Nucleus accumbens (tissue), 56 donors: ENCODE data around the gene ACKR4.
A peak's percentile ranks its signal among the peaks of the same experiment; 100 is the strongest.
"Not testable (repeated sequence)": the region's sequence is repeated elsewhere in the genome, so short reads cannot be mapped to it uniquely, and the experiment has no call there.

Experiments used
- DNase-seq, 56 donors: peaks; one replicate each; lab custom pipeline; 2025; lab: John Stamatoyannopoulos, UW

Gene ACKR4

DNA sequence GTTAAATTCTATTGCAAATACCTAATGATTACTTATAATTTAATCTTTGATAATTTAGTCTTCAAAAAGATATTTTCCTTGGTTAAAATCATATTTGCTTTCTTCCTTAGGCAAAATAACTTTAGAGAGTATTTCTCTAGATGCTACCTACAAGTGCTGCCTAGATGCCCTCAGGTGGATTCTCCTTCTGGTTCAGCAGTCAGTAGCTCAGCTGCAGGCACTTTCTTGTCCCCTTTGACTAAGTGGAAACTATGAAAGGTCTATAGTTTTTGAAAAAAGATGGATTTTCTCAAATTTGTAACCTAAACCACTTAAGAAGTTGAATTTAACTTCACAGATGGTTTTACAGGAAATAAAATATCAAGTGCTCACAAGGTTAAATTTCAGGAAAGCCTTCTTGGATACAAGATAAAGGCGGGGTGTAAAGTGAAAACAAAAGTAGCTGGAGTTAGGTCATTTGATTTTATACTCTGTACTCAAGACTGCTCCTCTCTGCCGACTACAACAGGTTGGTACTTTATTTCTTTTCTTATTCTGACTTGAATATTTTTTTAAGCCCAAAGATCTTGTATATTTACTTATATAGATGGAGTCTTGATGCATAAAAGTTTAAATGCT, at the start of gene ACKR4:
Gene ACKR4, plus strand, starts transcription at position 455 of the 618 bp plus-strand sequence. CDS start 3,128 bp downstream, outside the sequence.
- no peak for DNase-seq

DNA sequence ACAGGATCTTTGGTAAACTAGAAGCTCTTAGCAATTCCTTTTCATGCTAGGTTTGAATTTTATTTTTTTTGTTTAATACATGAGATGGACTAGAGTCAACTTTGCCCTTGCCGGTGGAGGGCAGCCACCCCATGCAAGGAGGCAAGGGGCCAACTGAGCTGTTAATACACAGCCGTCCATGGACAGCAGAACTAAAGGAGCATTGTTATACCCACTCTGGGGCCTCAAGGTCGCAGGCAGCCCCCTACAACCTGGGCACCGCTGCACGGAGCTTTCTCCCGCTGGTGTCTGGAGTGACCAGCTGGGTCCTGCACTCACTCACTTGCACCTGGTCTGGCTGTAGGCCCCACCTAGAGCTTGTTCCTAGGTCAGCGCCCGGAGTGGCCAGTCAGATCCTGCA, 47.9 kb upstream of the ACKR4 start:
- no peak for DNase-seq

DNA sequence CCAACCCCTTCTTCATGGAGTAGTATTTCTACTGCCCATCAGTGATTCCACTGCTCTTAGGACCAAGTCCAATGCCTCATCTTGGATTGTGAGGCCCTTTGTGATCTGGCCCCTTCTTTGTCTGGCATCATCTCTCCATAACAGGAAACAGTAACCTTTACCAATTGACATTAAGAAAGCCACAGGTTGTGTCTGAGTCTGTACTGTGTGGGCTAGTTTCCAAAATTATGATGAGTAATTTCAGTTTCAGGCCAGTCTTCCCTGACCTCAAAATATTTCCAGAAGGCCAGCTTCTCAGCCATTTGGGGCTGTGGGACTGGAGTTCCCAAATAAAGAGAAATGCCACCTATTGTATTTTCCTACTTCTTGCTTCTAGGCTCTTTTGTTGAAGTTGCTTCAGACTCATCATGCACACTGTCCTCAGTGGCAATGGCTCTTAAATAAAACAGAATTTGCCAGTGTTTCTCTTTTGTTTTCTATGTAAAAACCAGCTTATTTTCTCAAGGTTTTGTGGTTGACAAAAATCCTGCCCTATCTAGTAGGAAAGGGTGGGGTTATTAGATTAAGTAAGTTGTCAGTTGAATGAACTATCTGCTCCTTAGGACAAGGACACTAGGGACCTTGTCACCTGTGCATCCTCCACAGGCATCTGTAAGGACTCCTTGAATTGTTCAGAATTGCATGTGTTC, 47.0 kb upstream of the ACKR4 start:
- no peak for DNase-seq

DNA sequence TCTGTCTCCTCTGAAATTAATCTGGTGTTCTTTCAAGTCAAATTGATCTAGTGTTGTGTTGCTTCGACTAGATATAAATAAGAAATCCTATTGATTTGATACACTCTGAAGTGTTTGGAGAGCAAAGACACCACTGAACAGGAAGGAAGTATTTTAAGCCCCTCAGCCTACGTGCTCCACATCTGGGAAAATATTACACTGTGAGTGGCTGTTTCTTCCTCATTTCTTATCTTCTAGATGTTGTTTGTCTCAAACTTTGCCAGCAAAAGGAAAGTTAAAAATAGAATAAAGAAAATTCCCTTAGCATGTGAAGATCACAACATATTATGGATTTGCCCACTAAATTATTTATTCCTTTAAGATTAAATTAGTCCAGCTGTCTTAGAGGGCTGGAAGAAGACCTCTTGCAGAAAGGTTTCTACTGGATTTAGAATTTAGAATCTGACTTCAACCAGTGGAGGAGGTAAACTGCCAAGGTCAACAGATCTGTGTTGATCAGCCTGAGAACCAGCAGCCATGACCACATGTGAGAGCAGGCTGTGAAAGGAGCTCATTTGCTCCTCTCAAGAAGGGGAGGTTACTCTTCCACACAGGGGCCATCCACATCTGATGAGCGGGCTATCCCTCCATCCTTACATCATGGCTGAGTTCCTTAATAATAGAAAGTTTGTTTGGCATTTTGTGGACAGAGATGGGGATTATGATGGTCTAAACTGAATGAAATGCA, 46.3 kb upstream of the ACKR4 start:
- DNase-seq = no peak

DNA sequence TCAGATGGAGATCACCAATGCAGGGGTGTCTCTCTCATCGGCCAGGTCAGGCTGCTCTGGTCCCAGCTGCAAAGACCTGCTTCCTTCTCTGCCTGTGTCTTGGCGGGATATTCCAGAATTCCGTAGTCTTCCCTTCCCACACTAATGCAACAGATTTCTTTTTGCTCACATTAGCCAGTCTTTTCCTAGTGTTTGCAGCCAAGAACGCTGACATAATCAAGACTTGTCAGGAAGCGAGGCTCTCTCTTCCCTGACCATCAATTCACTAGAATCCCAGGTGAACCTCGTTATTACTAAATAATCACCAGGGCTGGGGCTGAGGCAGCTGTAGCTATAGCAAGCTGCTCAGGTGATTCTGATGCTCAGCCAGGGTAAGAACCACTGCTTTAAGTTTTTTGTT, 43.2 kb upstream of the ACKR4 start:
- DNase-seq = no peak

DNA sequence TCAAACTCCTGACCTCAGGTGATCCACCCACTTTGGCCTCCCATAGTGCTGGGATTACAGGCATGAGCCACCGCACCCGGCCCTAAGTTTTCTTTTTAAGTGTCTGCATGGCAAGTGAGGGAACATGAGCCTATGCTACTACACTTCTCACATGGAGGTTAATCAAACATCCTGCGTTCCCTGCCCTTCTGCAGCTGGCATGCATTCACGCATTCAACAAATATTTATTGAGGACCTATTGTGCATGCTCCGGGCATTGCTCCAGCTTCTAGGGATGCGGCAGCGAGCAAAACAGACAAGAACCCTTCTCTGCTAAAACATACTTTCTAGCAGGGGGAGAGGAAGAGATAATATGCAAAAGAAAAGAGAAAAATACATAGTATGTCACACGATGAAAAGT, 42.6 kb upstream of the ACKR4 start:
- peak in 1 of 56 donors; percentile 16 for DNase-seq

DNA sequence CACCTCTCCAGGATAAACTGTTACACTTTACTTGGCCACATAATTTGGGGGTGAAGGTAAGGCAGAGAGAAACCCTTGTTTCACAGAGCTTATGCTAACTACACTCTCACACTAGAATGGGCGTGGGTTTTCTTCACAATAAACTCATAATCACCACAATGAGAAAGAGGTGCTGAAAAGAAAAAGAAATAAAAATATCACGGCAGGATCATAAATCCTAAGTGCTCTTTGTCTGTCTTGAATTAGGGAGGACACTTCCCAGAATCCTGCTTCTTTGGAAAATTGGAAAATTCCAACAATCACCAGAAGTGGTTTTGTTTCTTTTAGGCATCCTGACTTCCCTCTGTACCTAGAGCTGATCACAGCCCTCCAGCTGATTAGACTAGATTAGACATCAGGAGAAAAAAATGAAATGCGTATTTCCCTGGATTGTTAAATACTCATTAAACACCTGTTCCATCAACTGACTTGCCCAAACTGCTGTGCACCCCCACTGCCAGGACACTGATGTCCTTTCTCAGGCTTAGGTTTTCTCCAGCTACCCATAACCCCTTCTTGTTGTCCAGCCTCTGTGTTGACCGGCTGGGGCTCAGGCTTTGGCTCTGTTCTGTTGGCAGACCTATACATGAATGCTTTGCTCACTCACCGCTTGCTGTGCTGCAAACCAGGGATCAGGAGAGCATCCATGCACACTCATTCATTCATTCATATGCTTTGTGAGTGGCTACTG, 41.6 kb upstream of the ACKR4 start:
- DNase-seq = no peak

DNA sequence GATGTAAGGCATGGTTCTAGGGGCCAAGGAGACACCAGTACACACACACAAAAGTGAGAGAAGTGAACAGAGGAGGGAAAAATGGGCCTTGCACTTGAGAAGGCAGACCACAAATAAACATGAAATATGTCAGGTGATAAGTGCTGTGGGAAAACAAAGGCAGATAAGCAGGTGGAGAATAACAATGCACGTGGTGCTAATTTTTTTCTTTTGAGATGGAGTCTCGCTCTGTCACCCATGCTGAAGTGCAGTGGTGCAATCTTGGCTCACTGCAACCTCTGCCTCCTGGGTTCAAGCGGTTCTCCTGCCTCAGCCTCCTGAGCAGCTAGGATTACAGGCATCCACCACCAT, 41.1 kb upstream of the ACKR4 start:
- not testable (repeated sequence) for DNase-seq

DNA sequence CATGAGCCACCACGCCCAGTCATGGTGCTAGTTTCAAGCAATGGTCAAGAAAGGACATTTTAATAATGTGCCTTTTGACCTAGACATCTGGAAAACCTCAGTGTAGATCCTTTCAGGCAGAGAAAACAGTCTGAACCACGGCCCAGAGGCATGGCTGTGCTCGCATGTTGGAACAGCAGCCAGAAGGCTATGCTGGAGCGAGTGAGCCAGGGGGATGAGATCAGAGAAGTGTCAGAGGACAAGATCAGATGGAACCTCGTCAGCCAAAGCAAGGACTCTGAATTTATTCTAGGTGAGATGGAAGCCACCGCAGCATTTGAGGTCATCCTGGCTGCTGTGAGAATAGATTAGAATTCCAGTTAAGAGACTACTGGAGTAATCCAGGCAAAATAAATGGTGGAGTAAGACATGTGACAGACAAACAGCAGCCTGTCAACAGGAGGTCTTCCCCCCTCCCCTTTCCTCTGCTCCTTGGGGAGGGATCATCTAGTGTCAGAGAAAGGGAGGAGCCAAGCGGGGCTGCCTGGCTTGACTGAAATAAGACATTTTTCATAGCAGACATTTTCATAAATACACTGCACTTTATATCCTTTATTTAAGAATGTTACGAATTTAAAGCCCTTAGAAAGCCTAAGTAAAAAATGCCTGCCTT, 40.4 kb upstream of the ACKR4 start:
- DNase-seq = no peak

DNA sequence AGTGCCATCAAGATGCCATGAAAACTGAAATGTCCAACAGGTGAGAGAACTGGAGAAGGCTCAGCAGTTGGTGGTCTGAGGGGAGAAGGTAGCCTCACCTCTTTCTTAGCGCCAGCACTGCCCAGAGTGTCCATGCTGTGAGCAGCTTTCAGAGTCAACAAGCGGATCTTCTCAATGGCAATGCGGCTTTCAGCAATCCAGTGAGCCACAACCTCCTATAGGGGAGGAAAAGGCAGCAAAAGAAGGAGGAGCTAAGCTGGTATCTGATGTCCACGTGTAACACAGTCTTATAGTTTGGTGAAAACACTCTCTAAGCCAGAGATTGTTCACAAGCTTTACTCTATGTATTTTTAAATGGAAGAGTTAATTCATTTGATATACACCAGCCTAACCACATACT, 36.1 kb upstream of the ACKR4 start:
- DNase-seq = no peak

DNA sequence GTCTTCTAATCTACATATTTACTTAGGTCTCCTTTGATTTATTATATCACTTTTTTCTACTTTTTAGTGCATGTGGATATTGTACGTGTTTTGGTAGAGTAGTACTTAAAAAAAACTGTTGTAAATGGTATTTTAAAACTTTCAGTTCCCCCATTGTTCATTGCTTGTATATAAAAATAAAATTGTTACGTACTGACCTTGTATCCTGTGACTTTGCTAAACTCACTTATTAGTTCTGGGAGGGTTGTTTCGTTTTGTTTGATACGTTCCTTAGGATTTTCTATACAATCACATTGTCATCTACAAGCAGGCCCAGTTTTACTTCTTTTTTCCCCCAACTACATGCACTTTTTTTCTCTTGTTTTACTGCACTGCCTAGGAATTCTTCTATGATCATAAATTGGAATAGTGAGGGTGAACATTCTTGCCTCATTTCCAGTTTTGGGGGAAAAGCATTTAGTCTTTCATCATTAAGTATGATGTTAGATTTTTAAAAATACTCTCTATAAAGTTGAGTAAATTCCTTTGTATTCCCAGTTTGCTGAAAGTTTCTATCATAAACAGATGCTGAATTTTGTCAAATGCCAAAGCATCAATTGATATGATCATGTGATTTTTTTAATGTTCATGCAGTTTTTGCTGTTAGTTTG, 33.5 kb upstream of the ACKR4 start:
- no peak for DNase-seq

DNA sequence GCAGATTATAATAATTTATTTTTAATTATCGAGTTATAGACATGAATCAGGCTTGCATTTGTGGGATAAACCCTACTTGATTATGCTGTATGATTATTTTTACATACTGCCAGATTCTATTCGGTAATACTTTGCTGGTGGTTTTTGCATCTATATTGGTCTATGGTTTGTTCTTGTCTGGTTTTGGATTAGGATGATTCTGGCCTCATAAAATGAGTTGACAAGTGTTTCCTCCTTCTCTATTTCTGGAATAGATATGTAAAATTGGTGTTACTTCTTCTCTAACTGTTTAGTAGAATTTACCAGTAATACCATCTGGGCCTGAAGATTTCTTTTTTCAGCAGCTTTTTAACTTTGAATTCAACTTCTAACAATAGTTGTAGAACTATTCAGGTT, 33.0 kb upstream of the ACKR4 start:
- DNase-seq = no peak

DNA sequence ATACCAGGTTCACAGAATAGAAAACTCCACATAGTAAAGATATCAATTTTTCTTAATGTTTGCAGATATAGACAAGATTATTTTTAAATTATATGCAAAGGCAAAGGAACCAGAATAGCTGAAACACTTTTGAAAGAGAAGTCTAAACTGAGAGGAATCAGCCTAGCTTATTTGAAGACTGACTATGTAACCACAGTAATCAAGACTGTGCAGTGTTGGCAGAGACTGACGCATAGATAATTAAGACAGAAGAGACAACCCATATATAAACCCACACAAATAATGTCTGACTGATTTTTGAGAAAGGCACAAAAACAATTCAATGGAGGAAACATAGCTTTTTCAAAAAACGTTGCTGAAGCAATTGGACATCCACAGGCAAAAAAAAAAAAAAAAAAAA, 28.6 kb upstream of the ACKR4 start:
- no peak for DNase-seq

DNA sequence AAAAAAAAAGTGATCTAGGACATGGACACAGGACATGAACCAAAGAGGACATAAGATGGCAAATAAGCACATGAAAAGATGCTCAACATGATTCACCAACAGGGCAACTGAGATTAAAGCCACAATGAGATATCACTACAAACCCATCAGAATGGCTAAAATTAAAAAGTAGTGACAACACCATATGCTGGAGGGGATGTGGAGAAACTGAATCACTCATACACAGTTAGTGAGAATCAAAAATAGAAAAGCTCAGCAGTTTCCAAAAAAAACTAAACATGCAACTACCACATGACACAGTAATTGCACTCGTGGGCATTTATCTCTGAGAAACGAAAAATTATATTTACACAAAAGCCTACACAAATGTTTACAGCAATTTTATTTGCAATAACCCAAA, 27.9 kb upstream of the ACKR4 start:
- DNase-seq = no peak

DNA sequence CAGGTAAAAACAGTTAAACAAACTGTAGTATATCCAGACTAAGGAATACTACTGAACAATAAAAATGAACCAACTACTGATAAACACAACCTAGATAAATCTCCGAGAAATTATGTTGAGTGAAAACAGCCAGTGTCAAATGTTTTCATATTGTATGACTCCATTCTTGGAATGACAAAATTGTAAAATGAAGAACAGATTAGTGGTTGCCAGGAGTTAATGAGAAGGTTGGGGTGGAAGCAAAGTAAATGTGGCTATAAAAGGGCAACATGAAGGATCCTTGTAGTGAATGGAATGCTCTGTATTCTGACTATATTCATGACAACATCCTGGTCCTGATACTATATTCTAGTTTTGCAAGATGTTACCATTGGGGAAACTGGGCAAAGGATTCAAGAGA, 27.5 kb upstream of the ACKR4 start:
- DNase-seq = no peak

DNA sequence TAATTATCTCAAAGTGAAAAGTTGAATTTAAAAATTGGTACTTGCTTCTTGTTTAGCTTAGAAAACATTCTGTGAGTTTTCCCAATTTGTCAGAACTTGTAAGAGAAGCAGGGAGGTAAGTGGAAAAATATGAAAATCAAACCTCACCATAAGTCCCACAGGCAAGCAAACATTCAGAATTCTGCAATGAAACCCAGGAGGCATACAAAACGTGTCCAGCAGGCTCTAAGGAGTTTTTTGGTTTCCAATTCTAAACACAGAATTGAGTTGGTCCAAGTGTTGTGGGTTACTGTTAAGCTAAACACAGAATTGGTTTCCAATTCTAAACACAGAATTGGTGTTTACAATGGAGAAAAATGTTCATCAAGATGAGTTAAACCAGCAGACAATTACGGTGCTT, 27.1 kb upstream of the ACKR4 start:
- no peak for DNase-seq

DNA sequence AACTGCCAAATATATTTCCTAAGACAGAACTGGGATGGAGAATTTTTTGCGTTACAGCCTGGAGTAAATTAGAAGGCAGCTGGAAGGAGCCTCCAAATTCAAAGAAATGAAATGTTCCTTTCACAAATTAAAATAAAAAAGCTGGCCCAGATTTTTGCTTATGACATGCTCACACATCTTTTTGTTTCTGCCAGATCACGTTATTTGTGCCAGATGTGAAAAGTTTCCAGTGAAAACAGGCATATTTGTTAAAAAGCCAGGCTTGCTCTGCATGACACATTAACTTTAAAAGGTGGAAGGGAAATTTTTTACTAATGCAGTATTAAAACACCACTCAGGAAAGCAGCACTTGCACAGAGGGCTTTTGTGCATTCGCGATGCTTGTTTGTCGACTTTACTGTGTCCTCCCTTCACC, 23.3 kb upstream of the ACKR4 start:
- no peak for DNase-seq

DNA sequence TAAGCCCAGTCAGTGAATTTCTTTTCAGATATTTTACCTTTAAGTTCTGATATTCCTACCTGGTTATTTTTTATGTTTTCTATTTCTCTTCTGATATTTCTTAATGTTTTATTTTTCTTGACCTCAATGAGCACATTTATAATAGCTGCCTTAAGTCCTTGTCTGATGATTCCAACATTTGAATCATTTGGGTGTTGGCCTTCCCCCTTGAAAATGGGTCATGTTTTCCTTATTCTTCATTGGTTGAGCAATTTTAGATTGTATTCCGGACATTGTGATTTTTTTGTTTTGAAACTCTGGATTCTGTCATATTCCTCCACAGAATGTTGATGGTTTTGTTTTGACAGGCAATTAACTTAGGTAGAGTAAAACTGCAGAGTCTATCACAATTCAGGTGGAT, 9.7 kb upstream of the ACKR4 start:
- DNase-seq = no peak

DNA sequence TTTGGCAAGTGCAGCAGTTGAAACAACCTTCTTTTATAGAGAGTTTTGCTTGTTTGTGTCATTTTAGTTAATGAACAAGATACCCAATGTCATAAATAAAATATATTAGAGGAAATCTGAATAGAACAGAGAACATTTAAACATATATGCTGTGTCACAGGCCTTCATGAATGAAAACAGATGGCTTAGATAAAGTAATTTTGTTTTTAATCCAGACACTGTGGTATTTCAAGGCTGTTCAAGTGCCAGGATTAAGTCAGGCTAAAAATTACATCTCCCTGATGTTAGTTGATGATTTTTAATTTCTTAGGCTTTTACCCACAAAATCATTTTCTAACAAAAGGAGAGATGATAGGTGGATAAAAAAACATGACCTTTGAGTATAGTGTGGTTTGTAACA, 4.9 kb upstream of the ACKR4 start:
- DNase-seq = no peak

DNA sequence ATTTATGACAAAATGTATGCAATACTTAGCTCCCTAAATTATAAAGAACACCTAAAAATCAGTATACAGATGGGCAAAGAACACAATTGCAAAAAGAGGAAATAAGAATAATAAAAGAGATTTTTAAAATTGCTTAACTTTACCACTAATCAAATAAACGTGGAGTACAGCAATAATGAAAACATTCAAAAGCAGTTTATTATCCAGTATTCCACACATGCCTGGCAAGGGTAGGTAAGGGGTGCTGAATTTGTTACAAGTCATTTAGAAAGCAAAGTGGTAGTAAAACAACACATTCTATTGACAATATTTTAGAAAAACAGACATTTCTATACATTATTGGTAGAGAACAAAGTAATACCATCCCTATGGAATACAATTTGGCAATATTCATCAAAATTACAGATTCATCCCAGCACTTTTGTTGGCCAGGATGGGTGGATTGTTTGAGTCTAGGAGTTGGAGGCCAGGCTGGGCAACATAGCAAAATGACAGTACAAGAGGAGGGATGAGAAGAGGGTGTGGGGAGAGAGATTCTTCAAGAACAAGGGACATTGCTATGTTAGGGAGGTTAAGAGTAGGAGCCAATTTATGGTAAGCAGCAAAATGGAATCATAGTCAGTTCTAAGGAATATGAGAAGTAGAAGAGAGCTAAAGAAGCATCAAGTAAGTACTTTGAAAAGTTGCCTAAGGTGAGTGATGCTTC, 3.7 kb upstream of the ACKR4 start:
- DNase-seq = no peak
